Retina (tissue), 1 donor: ENCODE data around the gene TAOK1.
A peak's percentile ranks its signal among the peaks of the same experiment; 100 is the strongest.
"Not testable (repeated sequence)": the region's sequence is repeated elsewhere in the genome, so short reads cannot be mapped to it uniquely, and the experiment has no call there.

ENCODE experiments used
- DNase-seq: peaks from one replicate; pipeline ENCODE4 v3.0.0-alpha.2; 2016

TAOK1 gene

DNA sequence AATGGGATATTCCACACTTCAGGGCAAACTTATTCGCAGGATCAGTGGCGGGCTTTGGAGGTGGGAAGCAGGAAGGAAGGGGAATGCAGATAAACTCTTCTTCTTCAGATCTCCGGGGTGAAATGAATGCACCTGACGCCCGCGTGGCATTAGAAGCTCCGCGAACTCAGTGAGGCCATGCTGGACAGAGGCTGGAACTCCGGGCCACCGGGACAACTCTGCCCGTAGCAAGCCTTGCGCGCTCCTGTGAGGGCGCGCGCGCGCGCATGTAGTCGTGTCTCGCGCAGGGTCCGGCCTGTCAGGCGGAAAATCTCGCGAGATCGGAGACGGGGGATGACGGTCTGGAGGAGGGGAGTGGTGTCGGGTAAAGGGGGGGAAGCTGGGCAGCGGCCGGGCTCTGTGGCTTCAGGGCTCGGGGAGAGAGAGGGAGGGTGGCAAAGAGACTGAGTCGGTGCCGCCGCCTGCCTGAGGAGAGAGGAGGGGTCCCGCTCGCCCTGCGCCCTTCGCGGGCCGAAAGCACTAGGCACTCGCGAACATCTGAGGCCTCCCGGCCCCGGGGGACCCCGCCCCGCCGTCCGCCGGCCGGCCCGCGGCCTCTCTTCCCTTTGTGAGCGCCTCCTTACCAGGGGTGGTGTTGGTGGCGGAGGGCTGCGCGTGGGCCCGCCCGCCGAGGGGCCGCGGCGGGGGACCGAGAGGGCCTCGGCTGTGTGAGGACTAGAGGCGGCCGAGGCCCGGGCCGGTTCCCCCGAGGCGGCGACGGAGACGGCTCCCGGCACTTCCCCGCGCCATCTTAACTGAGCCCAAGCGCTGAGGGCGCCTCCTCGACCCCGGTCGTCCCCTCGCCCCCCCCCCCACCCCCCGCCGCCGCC lies at the start of gene TAOK1:
TAOK1 (plus strand) TSS at position 382 of the 869 bp plus-strand sequence. CDS start 61,186 bp downstream, outside the sequence.
- peak; percentile 99 for DNase-seq

DNA sequence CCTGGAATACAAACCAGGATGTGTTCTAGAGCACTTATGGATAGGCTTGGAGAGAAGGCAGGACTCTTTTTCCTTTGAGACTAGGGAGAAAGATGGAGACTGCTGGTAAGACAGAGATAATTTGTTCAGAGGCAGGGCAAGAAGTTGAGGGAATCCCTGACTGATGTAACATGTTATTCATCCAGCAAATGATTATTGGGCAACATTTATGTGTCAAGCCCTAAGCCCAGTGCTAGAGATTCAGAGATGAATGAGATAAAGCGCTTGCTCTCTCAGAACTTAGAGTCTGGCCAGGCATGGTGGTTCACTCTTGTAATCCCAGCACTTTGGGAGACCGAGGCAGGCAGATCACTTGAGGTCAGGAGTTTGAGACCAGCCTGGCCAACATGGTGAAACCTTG lies 48.4 kb upstream of the TAOK1 start:
- no peak for DNase-seq

GRCh38 chr17:29342158-29342765 lies 47.9 kb upstream of the TAOK1 start:
- no peak for DNase-seq

GRCh38 chr17:29344201-29344856 lies 45.8 kb upstream of the TAOK1 start:
- DNase-seq = no peak

GRCh38 chr17:29345066-29345465 lies 45.1 kb upstream of the TAOK1 start:
- DNase-seq = no peak

GRCh38 chr17:29345470-29345869 lies 44.7 kb upstream of the TAOK1 start:
- DNase-seq = not testable (repeated sequence)

DNA sequence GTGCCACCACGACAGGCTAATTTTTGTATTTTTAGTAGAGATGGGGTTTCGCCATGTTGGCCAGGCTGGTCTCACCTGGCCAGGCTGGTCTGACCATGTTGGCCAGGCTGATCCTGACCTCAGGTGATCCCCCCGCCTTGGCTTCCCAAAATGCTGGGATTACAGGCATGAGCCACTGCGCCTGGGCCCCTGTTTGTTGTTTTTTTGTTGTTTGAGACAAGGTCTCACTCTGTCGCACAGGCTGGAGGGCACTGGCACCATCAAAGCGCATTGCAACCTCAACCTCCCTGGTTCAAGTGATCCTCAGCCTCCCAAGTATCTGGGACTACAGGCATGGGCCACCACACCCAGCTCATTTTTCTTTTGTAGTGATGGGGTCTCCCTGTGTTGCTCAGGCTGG lies 43.7 kb upstream of the TAOK1 start:
- no peak for DNase-seq

DNA sequence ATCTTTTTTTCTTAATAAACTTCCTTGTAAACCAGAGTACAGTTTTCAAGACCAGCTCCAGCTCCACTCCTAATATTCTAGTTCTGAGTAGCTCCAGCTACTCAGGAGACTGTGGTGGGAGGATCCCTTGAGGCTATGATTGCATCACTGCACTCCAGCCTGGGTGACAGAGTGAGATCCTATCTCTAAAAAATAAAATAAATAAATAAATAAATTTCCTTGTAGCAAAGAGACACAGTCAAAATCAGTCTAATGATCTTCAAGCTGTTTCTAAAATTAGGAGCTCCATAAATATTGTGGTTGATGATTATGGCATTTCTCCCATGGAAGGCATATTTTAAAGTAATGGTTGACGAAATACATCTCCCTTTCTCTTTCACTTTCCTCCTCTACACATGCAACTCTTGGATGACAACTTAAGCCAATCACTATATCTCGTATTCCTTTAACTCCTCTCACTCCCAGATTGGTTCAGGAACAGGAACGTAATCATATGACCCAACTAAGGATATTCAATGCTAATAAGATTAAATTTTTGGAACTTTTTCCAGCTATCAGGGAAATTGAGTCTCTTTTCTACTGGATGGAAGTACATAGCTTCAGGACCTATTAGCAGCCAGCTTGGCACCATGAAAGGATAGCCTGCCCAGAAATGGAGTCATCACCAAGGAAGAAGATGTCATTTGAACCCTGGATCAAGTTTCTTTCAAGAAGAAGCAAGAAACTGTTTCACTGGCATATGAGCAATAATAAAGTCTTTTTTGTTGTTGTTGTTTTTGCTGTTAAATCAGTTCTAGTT lies 42.1 kb upstream of the TAOK1 start:
- no peak for DNase-seq

- DNase-seq = no peak
Measured at GRCh38 chr17:29349409-29349808, 40.8 kb upstream of the TAOK1 start.

GRCh38 chr17:29352146-29352545 lies 38.0 kb upstream of the TAOK1 start:
- DNase-seq = no peak

DNA sequence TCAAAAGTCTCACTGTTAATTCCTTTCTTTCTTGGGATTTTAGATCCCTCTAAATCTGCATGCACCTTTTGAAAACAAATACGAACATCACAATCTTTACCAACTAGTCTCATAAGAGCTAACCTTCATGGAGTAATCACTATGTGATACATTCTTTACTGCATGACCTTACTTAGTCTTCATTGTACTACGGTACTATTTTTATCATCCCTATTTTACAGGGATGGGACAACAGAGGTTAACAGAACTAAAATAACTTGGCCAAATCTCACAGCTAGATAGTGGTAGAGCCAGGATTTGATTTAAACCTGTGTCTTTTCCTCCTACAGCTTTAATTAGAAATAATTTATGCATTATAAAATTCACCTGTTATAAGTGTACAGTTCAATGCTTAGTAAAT lies 32.9 kb upstream of the TAOK1 start:
- no peak for DNase-seq

DNA sequence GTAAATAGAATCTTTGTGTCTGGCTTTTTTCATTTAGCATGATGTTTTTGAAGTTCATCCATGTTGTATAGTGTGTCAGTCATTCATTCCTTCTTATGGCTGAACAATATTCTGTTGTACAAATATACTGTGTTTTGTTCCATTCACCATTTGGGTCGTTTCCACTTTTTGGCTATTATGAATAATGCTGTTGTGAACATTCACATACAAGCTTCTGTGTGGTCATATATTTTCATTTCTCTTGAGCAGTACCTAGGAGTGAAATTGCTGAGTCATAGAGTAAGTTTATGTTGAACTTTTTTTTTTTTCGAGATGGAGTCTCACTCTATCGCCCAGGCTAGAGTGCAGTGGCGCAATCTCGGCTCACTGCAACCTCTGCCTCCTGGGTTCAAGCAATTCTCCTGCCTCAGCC lies 32.3 kb upstream of the TAOK1 start:
- no peak for DNase-seq

DNA sequence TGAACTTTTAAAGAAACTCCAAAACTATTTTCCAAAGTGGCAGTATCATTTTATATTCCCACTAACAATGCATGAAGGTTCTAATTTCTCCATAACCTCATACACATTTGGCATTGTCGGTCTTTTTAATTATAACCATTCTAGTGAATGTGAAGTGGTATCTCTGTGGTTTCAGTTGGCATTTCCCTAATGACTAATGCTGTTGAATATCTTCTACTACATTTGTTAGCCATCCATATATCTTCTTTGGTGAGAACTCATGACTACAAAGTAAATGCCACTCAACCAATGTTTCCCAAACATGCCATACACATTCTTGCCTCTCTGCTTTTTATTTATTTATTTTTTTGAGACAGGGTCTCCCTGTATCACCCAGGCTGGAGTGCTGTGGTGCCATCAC lies 31.7 kb upstream of the TAOK1 start:
- no peak for DNase-seq

GRCh38 chr17:29359777-29360176 lies 30.4 kb upstream of the TAOK1 start:
- no peak for DNase-seq

DNA sequence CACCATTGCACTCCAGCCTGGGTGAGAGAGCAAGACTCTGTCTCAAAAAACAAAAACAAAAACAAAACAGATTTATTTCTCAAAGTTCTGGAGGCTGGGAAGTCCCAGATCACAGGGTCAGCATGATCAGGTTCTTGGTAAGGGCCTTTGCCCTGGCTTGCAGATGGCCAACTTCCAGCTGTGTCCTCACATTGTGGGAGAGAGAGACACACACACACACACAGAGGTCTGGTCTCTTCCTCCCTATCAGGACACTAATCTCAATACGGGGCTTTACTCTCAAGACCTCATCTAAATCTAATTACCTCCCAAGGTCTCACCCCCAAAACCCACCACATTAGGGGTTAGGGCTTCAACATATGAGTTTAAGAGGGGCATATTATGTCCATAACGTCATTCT lies 26.4 kb upstream of the TAOK1 start:
- DNase-seq = no peak

GRCh38 chr17:29364691-29365090 lies 25.5 kb upstream of the TAOK1 start:
- no peak for DNase-seq

- no peak for DNase-seq
Measured at GRCh38 chr17:29368161-29368560, 22.0 kb upstream of the TAOK1 start.

GRCh38 chr17:29368926-29369325 lies 21.2 kb upstream of the TAOK1 start:
- DNase-seq = no peak

- peak; percentile 83 for DNase-seq
Measured at GRCh38 chr17:29369831-29370735, 20.1 kb upstream of the TAOK1 start.

GRCh38 chr17:29376667-29377270 lies 13.4 kb upstream of the TAOK1 start:
- DNase-seq = peak; percentile 23

DNA sequence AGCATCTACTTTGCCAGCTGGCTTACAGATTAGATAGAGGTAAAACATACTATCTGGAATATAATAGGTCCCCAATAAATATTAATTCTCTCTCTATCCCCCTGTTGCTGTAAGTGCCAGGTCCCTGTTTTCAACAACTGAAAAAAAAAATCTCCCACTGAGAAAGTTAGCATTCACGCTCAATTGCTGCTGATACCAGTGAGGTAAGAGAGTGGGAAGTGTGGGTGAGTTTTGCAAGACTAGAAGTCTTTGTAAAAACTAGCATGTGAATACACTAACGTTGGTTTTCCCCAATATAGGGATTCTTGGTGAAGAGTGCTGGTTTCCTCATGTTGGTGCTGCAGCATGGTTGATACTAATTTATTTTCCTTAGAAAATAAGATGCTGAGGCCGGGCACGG lies 11.7 kb upstream of the TAOK1 start:
- no peak for DNase-seq
